GM12872 (cell line): Measurements from ENCODE around the gene TMEM258.

Experiments used
- TF ChIP-seq, protein P1 (sequence below): IDR thresholded peaks from 3 replicates; pipeline ENCODE4 v1.5.1; 2011; ENCODE audit warnings: low read depth, mild to moderate bottlenecking, low read length, moderate library complexity; ENCODE audit not compliant: insufficient read depth

TMEM258 gene

DNA sequence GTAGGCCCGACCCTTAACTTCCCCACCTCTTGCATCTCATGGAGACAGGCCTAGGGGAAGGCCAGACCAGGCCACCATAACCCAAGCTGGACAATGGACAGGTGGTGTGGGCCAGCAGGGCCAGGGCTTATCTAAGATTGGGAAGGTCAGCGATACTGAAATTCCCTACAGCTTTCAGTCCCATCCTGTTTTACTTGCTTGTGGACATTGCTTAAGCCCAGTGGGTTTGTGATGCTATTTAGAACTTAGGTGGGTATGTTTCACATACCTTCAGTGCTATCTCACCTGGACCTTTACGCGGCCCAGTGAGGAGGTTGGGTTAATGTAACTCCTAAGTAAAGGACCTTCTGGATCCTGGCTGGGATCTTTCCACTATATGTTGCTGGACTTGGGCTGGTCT is 37.4 kb upstream of the TMEM258 start:
- TF ChIP-seq, protein P1, sequence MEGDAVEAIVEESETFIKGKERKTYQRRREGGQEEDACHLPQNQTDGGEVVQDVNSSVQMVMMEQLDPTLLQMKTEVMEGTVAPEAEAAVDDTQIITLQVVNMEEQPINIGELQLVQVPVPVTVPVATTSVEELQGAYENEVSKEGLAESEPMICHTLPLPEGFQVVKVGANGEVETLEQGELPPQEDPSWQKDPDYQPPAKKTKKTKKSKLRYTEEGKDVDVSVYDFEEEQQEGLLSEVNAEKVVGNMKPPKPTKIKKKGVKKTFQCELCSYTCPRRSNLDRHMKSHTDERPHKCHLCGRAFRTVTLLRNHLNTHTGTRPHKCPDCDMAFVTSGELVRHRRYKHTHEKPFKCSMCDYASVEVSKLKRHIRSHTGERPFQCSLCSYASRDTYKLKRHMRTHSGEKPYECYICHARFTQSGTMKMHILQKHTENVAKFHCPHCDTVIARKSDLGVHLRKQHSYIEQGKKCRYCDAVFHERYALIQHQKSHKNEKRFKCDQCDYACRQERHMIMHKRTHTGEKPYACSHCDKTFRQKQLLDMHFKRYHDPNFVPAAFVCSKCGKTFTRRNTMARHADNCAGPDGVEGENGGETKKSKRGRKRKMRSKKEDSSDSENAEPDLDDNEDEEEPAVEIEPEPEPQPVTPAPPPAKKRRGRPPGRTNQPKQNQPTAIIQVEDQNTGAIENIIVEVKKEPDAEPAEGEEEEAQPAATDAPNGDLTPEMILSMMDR: no peak

GRCh38 chr11:61828629-61829407 is 36.4 kb upstream of the TMEM258 start:
- TF ChIP-seq, protein P1: peak; percentile 67

DNA sequence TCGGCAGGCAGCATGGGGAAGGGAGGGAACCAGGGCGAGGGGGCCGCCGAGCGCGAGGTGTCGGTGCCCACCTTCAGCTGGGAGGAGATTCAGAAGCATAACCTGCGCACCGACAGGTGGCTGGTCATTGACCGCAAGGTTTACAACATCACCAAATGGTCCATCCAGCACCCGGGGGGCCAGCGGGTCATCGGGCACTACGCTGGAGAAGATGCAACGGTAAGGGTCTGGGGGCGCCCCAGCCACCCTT is 35.9 kb upstream of the TMEM258 start:
- TF ChIP-seq, protein P1: no peak

DNA sequence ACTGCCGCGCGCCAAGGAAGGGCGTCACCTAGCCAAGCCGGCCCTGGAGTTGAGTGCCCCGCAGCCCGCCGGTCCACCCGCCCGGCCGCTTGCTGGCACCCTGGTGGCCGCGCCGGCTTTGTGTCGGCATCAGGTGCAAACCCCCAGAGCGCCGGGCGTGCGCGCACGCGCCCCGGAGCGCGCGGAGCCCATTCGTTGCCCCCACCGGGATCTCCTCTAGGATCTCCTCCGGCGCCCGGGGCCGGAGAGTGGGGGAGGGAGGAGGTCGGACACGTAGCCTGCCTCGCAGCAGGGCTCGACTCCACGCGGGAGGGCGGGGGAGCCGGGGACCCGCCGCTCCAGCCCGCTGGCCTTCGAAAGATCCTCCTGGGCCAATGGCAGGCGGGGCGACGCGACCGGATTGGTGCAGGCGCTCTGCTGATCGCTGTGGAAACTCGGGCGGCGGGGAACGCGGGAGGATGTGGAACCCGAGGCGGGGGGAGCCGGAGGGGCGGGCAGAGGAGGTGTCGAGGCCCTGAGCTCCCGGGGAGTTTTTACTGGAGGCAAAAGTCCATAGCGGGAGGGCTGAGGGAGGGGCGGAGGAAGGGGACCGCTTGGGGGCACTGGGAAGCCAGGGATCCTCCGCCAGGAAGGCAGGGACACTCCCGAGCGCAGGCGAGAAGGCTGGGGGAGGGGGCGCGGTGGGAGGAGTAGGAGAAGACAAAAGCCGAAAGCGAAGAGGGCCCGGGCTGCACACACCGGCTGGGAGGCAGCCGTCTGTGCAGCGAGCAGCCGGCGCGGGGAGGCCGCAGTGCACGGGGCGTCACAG is 35.4 kb upstream of the TMEM258 start, which contains the start of gene FADS2:
FADS2 (plus strand) TSS at position 730 of the 808 bp plus-strand sequence. CDS start 91 bp downstream, outside the sequence.
- TF ChIP-seq, protein P1: 0 out of 3 replicates have a peak, but pooled peaks have one; percentile 21

DNA sequence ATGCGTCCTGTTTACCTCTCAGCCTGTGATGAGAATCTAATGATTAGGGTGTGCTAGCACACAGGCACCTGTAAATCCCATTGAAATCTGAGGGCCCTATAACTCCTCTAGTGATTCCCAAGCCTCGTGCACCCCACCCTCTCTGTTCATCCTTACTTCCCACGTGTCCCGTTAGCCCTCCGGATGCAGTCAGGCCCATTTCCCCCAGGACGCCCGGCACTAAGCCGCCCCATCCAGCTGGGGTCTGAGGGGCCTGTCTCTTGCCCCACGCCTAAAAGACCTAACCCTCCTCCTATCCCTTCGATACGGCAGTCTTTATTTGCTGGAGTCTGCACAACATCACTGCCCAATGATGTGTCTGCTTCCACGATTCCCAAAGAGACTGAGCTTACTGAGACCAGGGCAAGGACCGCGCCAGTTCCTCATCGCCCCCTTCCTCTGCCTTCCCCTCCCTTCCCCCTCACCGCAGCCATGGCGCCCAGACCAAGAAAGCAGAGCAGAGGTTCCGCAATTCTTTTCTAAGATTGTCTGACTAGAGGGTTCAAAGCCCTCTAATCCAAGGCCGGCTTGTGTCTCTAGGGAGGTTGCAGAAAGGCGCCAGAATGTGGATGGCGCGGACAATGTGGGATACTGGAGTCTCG is 34.7 kb upstream of the TMEM258 start:
- TF ChIP-seq, protein P1: no peak

DNA sequence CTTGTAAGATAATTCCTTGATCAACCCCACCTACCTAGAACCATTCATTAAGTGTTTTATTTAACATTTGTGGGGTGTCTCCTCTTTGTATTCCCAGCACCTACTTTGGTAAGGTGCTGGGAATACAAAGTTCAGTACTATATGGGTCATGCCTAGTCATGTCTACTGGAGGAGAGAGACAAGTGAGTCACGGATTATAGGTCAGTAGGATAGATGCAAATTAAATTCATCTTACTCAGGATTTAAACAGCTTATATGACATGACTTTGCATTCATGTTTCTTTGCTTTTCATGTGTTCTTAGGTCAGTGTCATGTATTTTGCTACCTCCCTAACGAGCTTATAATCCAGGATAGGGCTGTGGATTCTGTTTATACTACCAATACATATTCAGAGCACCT is 27.8 kb upstream of the TMEM258 start:
- TF ChIP-seq, protein P1: no peak
